Measurements from ENCODE around the gene PCDHGA8.

DNA sequence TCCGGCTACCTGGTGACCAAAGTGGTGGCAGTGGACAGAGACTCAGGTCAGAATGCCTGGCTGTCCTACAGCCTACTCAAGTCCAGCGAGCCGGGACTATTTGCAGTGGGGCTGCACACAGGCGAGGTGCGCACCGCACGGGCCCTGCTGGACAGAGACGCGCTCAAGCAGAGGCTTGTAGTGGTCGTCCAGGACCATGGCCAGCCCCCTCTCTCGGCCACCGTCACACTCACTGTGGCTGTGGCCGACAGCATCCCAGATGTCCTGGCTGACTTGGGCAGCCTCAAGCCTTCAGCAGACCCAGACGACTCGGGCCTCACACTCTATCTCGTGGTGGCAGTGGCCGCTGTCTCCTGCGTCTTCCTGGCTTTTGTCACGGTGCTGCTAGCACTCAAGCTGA lies 35.5 kb upstream of the PCDHGA8 start:
- TF ChIP-seq GATA3 (IDR thresholded peaks at IDR 0.05; ENCODE audit: low read depth, low read length), result no peak
- TF ChIP-seq GATA2 (IDR thresholded peaks at IDR 0.05; ENCODE audit: low read depth, low read length), result no peak

Data from SH-SY5Y (cell line).